H9 (cell line): ENCODE results near the gene PWWP2B. TPM values are rescaled to one million over a fixed set of nuclear protein-coding genes. Genes with fewer than 3 reads are reported as not detected.

Experiments
- DNase-seq: peaks from one replicate; pipeline ENCODE4 v3.0.0-alpha.2; 2017
- H2AFZ ChIP-seq: one replicate; pipeline ENCODE4 v1.6.1; 2013; ENCODE audit warnings: mild to moderate bottlenecking, low read length, control low read depth, moderate library complexity
- H2AK5ac ChIP-seq: 2 replicates; pipeline ENCODE4 v1.6.1; 2013; ENCODE audit warnings: low read length, control low read depth, mixed read lengths; ENCODE audit not compliant: insufficient read length
- H2BK120ac ChIP-seq: one replicate; pipeline ENCODE4 v1.6.1; 2013; ENCODE audit warnings: low read depth, mild to moderate bottlenecking, low read length, control low read depth, inconsistent platforms; ENCODE audit not compliant: poor library complexity, severe bottlenecking
- H2BK12ac ChIP-seq: 2 replicates; pipeline ENCODE4 v1.6.1; 2013; ENCODE audit warnings: low read length, control low read depth, mixed read lengths, low read depth; ENCODE audit not compliant: insufficient read length
- H2BK15ac ChIP-seq: 2 replicates; pipeline ENCODE4 v1.6.1; 2013; ENCODE audit warnings: low read depth, low read length, control low read depth
- H2BK20ac ChIP-seq: one replicate; pipeline ENCODE4 v1.6.1; 2013; ENCODE audit warnings: low read depth, mild to moderate bottlenecking, low read length, control low read depth, inconsistent platforms; ENCODE audit not compliant: poor library complexity, severe bottlenecking
- H2BK5ac ChIP-seq: 2 replicates; pipeline ENCODE4 v1.6.1; 2013; ENCODE audit warnings: low read length, control low read depth, mixed read lengths; ENCODE audit not compliant: insufficient read length
- H3K14ac ChIP-seq: 2 replicates; pipeline ENCODE4 v1.6.1; 2013; ENCODE audit warnings: low read length, control low read depth; ENCODE audit not compliant: insufficient read depth
- H3K18ac ChIP-seq: 2 replicates; pipeline ENCODE4 v1.6.1; 2013; ENCODE audit warnings: low read depth, mild to moderate bottlenecking, mixed read lengths, low read length, control low read depth; ENCODE audit not compliant: insufficient read length
- H3K23ac ChIP-seq: 2 replicates; pipeline ENCODE4 v1.6.1; 2013; ENCODE audit warnings: low read length, control low read depth, mixed read lengths, low read depth; ENCODE audit not compliant: insufficient read length
- H3K23me2 ChIP-seq: 2 replicates; pipeline ENCODE4 v1.6.1; 2013; ENCODE audit warnings: low read depth, mild to moderate bottlenecking, mixed read lengths, low read length, control low read depth; ENCODE audit not compliant: insufficient read length, poor library complexity, severe bottlenecking
- H3K27ac ChIP-seq: 2 replicates; pipeline ENCODE4 v1.5.1; 2013; ENCODE audit warnings: low read length, control low read depth, mixed read lengths, low read depth; ENCODE audit not compliant: insufficient read length
- H3K27me3 ChIP-seq: 2 replicates; pipeline ENCODE4 v1.6.1; 2013; ENCODE audit warnings: low read length, control low read depth, inconsistent platforms; ENCODE audit not compliant: insufficient read depth
- H3K4ac ChIP-seq: 2 replicates; pipeline ENCODE4 v1.6.1; 2013; ENCODE audit warnings: low read depth, mild to moderate bottlenecking, control low read depth, inconsistent platforms, low read length, moderate library complexity
- H3K4me1 ChIP-seq: 2 replicates; pipeline ENCODE4 v1.6.1; 2013; ENCODE audit warnings: low read length, control low read depth, inconsistent platforms; ENCODE audit not compliant: insufficient read depth
- H3K4me2 ChIP-seq: 2 replicates; pipeline ENCODE4 v1.6.1; 2013; ENCODE audit warnings: low read length, control low read depth, mixed read lengths; ENCODE audit not compliant: insufficient read length, insufficient read depth
- H3K56ac ChIP-seq: 2 replicates; pipeline ENCODE4 v1.6.1; 2013; ENCODE audit warnings: low read depth, mild to moderate bottlenecking, mixed read lengths, low read length, control low read depth; ENCODE audit not compliant: insufficient read length
- H3K79me1 ChIP-seq: 2 replicates; pipeline ENCODE4 v1.6.1; 2013; ENCODE audit warnings: low read depth, mild to moderate bottlenecking, moderate library complexity, low read length, control low read depth, inconsistent platforms; ENCODE audit not compliant: insufficient read depth, poor library complexity, severe bottlenecking
- H3K79me2 ChIP-seq: 2 replicates; pipeline ENCODE4 v1.6.1; 2013; ENCODE audit warnings: low read length, control low read depth, inconsistent platforms; ENCODE audit not compliant: insufficient read depth
- H3K9ac ChIP-seq: 2 replicates; pipeline ENCODE4 v1.6.1; 2013; ENCODE audit warnings: low read length, control low read depth, mixed read lengths; ENCODE audit not compliant: insufficient read length; ENCODE audit errors: extremely low read depth
- H3K9me3 ChIP-seq: one replicate; pipeline ENCODE4 v1.6.1; 2013; ENCODE audit warnings: low read depth, low read length, inconsistent platforms; ENCODE audit not compliant: control insufficient read depth
- H3T11ph ChIP-seq: one replicate; pipeline ENCODE4 v1.6.1; 2013; ENCODE audit warnings: mild to moderate bottlenecking, low read length, control low read depth, inconsistent platforms
- H4K20me1 ChIP-seq: one replicate; pipeline ENCODE4 v1.6.1; 2013; ENCODE audit not compliant: control insufficient read depth, insufficient read length, insufficient read depth
- H4K5ac ChIP-seq: 2 replicates; pipeline ENCODE4 v1.6.1; 2013; ENCODE audit warnings: low read depth, mild to moderate bottlenecking, mixed read lengths, low read length, control low read depth; ENCODE audit not compliant: insufficient read length
- H4K8ac ChIP-seq: replicated peaks from 2 replicates; pipeline ENCODE4 v1.6.1; 2013; ENCODE audit warnings: low read length, control low read depth, mixed read lengths, low read depth; ENCODE audit not compliant: insufficient read length
- H4K91ac ChIP-seq: 2 replicates; pipeline ENCODE4 v1.6.1; 2013; ENCODE audit warnings: low read depth, mild to moderate bottlenecking, moderate library complexity, mixed read lengths, low read length, control low read depth; ENCODE audit not compliant: insufficient read length
- H3K27ac Mint-ChIP-seq, 3 experiments: 2 replicates in 2 of 3; 3 replicates in 1 of 3; pipeline ENCODE4 v1.8.0; 2020 to 2021; ENCODE audit warnings: mixed read lengths in 3 of 3, mild to moderate bottlenecking in 1 of 3, moderate library complexity in 1 of 3
- H3K27me3 Mint-ChIP-seq: 2 replicates; pipeline ENCODE4 v1.8.0; 2021; ENCODE audit warnings: low read depth, mild to moderate bottlenecking, moderate library complexity, mixed read lengths
- H3K36me3 Mint-ChIP-seq, 3 experiments: 2 replicates in 2 of 3; 3 replicates in 1 of 3; pipeline ENCODE4 v1.8.0; 2020 to 2021; ENCODE audit warnings: low read depth in 3 of 3, mixed read lengths in 3 of 3; ENCODE audit not compliant: insufficient read depth in 1 of 3
- H3K4me1 Mint-ChIP-seq, 2 experiments: 2 replicates each; pipeline ENCODE4 v1.8.0; 2020; ENCODE audit warnings: mixed read lengths in 2 of 2
- H3K4me3 Mint-ChIP-seq, 2 experiments: 2 replicates in 1 of 2; 3 replicates in 1 of 2; pipeline ENCODE4 v1.8.0; 2020 to 2021; ENCODE audit warnings: mild to moderate bottlenecking in 2 of 2, mixed read lengths in 2 of 2, moderate library complexity in 1 of 2
- H3K9me3 Mint-ChIP-seq, 2 experiments: 2 replicates in 1 of 2; 3 replicates in 1 of 2; pipeline ENCODE4 v1.8.0; 2020; ENCODE audit warnings: mild to moderate bottlenecking in 2 of 2, mixed read lengths in 2 of 2, moderate library complexity in 1 of 2
- CTCF ChIP-seq: fragments of 200-600 bp; sonication (generic); conservative IDR thresholded peaks from 3 replicates; pipeline ENCODE4 v1.8.0; 2021; ENCODE audit warnings: antibody characterized with exemption, mild to moderate bottlenecking
- WGBS: extraction: QIAGEN DNeasy Blood & Tissue Kit; methylation state at CpG from one replicate; pipeline ENCODE4 v1.1.7; 2013; ENCODE audit warnings: missing lambda C conversion rate, low lambda C conversion rate, mixed read lengths; ENCODE audit not compliant: insufficient read length; ENCODE audit errors: extremely low coverage; 5-methylcytosine and 5-hydroxymethylcytosine counted together
- total RNA-seq: library from RNA; stranded (reverse); gene quantifications from 2 replicates; pipeline ENCODE4 v1.2.1, GENCODE V29; 2021

PWWP2B gene
- total RNA-seq, 1 experiment from 2014 or later: 10.0 TPM

- Mint-ChIP-seq H3K27me3 (peaks cover 7% of the 10 kb centered on the region), H3K27ac (peak overlapping the region in 2 of 3 experiments; percentile 35 to 46; a peak in 2 of 7 replicates), H3K36me3 (peaks cover 0 to 8% (median 7%) of the 10 kb centered on the region in 3 experiments; a peak in 3 of 7 replicates), H3K4me1 (peaks cover 10 to 11% of the 10 kb centered on the region in 2 experiments), H3K4me3 (peak overlapping the region; percentile 44 to 70; a peak in 4 of 5 replicates), H3K9me3 (peaks cover 7 to 8% of the 10 kb centered on the region in 2 experiments)
- Histone ChIP-seq H3K23ac (no peak overlapping the region), H2AK5ac (no peak overlapping the region), H4K5ac (no peak overlapping the region), H3K4ac (no peak overlapping the region), H2BK5ac (no peak overlapping the region), H3K9me3 (no peaks in the 10 kb centered on the region), H3K79me1 (no peaks in the 10 kb centered on the region), H3K4me2 (peak overlapping the region; percentile 41), H2BK12ac (no peak overlapping the region), H2BK120ac (no peak overlapping the region), H4K91ac (no peak overlapping the region), H3K79me2 (no peaks in the 10 kb centered on the region), H4K20me1 (no peaks in the 10 kb centered on the region), H3T11ph (no peak overlapping the region), H3K18ac (no peak overlapping the region), H3K27me3 (no peaks in the 10 kb centered on the region), H2BK20ac (no peak overlapping the region), H3K23me2 (no peaks in the 10 kb centered on the region), H3K9ac (no peak overlapping the region), H3K4me1 (no peaks in the 10 kb centered on the region), H3K27ac (no peak overlapping the region), H4K8ac (no peak overlapping the region), H2AFZ (no peak overlapping the region), H2BK15ac (no peak overlapping the region), H3K14ac (no peak overlapping the region), H3K56ac (no peak overlapping the region)
- peak; percentile 82 for DNase-seq
- no CpG with 5 or more reads among the region's 26 CpGs for WGBS
- TF ChIP-seq CTCF: peak; percentile 69
Observed at GRCh38 chr10:132387764-132388210, 9.2 kb upstream of the PWWP2B start.
